ENCODE results near the gene ANGPTL2. TPM values are rescaled to one million over a fixed set of nuclear protein-coding genes. Genes with fewer than 3 reads are reported as not detected.

ANGPTL2 gene
- 0.04 TPM in 1 of 5 replicates, not detected in the others for total RNA-seq (2022; extraction: Qiagen RNA extraction)

DNA sequence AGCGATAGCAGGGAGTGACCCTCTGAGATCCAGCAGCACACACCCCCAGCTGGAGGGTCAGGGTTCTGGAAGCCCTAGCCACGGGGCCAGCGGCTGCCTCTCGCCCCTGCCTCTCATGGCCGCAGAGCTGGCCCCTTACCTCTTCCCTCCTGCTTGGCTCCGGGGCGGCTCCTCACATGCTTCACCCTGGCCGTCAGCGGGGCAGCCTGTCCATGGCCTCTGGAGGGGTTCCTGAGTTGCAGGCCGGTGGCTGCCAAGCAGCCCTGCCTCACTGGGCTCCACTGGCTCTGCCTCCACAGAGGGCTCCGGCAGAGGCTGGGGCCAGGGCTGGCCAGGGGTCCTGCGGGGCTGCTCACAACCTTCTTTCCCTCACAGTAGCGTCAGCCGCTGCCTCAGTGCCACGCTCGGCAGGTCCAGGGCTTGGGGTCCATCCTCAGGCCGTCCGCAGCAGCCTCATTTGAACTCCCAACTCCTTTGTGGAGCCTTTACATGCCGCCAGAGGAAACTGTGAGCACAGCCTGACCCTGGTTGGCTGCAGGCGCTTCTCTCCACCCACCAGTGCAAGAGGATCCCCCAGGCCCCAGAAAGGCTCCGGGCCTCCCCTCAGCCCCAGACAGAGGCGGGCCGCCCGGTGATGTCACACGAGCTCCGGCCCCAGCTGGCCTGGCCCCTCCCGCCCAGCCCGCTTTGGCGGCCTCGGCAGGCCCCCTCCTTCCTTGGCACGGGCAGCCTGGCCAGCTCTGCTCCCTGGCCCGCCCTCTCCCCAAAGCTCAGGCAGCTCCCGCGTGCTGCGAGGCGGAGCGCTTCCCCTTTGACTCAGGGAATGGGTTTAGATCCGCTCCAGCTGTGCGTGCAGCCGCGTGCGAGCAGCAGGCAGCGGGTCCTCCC is at the start of gene ANGPTL2:
TSS of gene ANGPTL2 (minus strand) at position 460 of the 888 bp plus-strand sequence. CDS start 13,904 bp downstream, outside the sequence.

Other genes with a start within 250 kb of the ANGPTL2 start
- 1.8 to 2.6 TPM (median 2.5 TPM) in 5 replicates for gene RALGPS1, start 207.9 kb downstream of the ANGPTL2 start, total RNA-seq (2022; extraction: Qiagen RNA extraction)
- 2.2 to 2.8 TPM (median 2.4 TPM) in 5 replicates for gene GARNL3, start 142.1 kb upstream of the ANGPTL2 start, total RNA-seq (2022; extraction: Qiagen RNA extraction)

Data from A549 treated with CORT108297 at 1 μM for 4 hours (cell line).